ENCODE data around the gene IGFBP7.

IGFBP7 gene

GRCh38 chr4:57037982-57038604 lies 72.1 kb downstream of the IGFBP7 start:
- DNase-seq, result peak; percentile 79

GRCh38 chr4:57034520-57034919 lies 75.7 kb downstream of the IGFBP7 start:
- no peak for DNase-seq

- DNase-seq, result no peak
Measured at GRCh38 chr4:57023104-57023503, 87.1 kb downstream of the IGFBP7 start.

- DNase-seq, result no peak
Measured at GRCh38 chr4:57020467-57021101, 89.6 kb downstream of the IGFBP7 start.

- no peak for DNase-seq
Measured at GRCh38 chr4:57018980-57019379, 91.2 kb downstream of the IGFBP7 start.

GRCh38 chr4:57013543-57014120 lies 96.6 kb downstream of the IGFBP7 start:
- DNase-seq, result peak; percentile 12

- no peak for DNase-seq
Measured at GRCh38 chr4:56999751-57000150, 110.4 kb downstream of the IGFBP7 start.

GRCh38 chr4:56995525-56995924 lies 114.7 kb downstream of the IGFBP7 start:
- no peak for DNase-seq

GRCh38 chr4:56990109-56990905 lies 119.9 kb downstream of the IGFBP7 start:
- no peak for DNase-seq

GRCh38 chr4:56986952-56987351 lies 123.2 kb downstream of the IGFBP7 start:
- DNase-seq, result no peak

- no peak for DNase-seq
Measured at GRCh38 chr4:56986192-56986591, 124.0 kb downstream of the IGFBP7 start.

GRCh38 chr4:56981795-56982201 lies 128.4 kb downstream of the IGFBP7 start:
- DNase-seq, result peak; percentile 23
